Measurements from ENCODE around the gene VPS13D.

Gene VPS13D

GRCh38 chr1:12335815-12336214 lies 106.0 kb downstream of the VPS13D start:
- Mint-ChIP-seq H3K36me3 (peaks cover 42% of the 10 kb centered on the region), H3K27me3 (no peaks in the 10 kb centered on the region), H3K27ac (peak overlapping the region; percentile 13), H3K4me1 (peaks cover 3% of the 10 kb centered on the region), H3K4me3 (no peak overlapping the region), H3K9me3 (no peaks in the 10 kb centered on the region)
- ATAC-seq (ENCODE audit: low read depth) (no peak), DNase-seq (ENCODE audit: low spot score in 2 of 2) (no peak)

- Mint-ChIP-seq H3K27ac (peak overlapping the region; percentile 13), H3K36me3 (peaks cover 40% of the 10 kb centered on the region), H3K4me3 (no peak overlapping the region)
Measured at GRCh38 chr1:12336413-12336812, 106.6 kb downstream of the VPS13D start.

GRCh38 chr1:12338017-12338416 lies 108.2 kb downstream of the VPS13D start:
- Mint-ChIP-seq H3K27ac (no peak overlapping the region), H3K4me1 (peaks cover 11% of the 10 kb centered on the region), H3K27me3 (no peaks in the 10 kb centered on the region), H3K4me3 (no peak overlapping the region), H3K36me3 (peaks cover 41% of the 10 kb centered on the region), H3K9me3 (no peaks in the 10 kb centered on the region)
- DNase-seq (ENCODE audit: low spot score in 2 of 2) (no peak), ATAC-seq (ENCODE audit: low read depth) (no peak)

More at GRCh38 chr1:12336413-12336812, 106.6 kb downstream of the VPS13D start:
- DNase-seq (ENCODE audit: low spot score in 2 of 2) (no peak), ATAC-seq (ENCODE audit: low read depth) (no peak)
- no peaks in the 10 kb centered on the region for H3K9me3 Mint-ChIP-seq
- no peaks in the 10 kb centered on the region for H3K27me3 Mint-ChIP-seq
- H3K4me1 Mint-ChIP-seq, result peaks cover 5% of the 10 kb centered on the region

- Mint-ChIP-seq H3K4me3 (no peak overlapping the region), H3K36me3 (peaks cover 34% of the 10 kb centered on the region), H3K27ac (no peak overlapping the region), H3K4me1 (peaks cover 11% of the 10 kb centered on the region), H3K27me3 (no peaks in the 10 kb centered on the region), H3K9me3 (no peaks in the 10 kb centered on the region)
- no peak for DNase-seq (ENCODE audit: low spot score in 2 of 2)
- no peak for ATAC-seq (ENCODE audit: low read depth)
Measured at GRCh38 chr1:12338823-12339222, 109.0 kb downstream of the VPS13D start.

- H3K9me3 Mint-ChIP-seq, result no peaks in the 10 kb centered on the region
- H3K27me3 Mint-ChIP-seq, result no peaks in the 10 kb centered on the region
- H3K27ac Mint-ChIP-seq, result no peak overlapping the region
- DNase-seq (ENCODE audit: low spot score in 2 of 2), result no peak
- H3K4me1 Mint-ChIP-seq, result peaks cover 15% of the 10 kb centered on the region
- H3K36me3 Mint-ChIP-seq, result peaks cover 30% of the 10 kb centered on the region
- no peak for ATAC-seq (ENCODE audit: low read depth)
- H3K4me3 Mint-ChIP-seq, result no peak overlapping the region
Measured at GRCh38 chr1:12339396-12339795, 109.6 kb downstream of the VPS13D start.

GRCh38 chr1:12339811-12340543 lies 110.1 kb downstream of the VPS13D start:
- DNase-seq (ENCODE audit: low spot score in 2 of 2), result no peak
- H3K27me3 Mint-ChIP-seq, result no peaks in the 10 kb centered on the region
- ATAC-seq (ENCODE audit: low read depth), result no peak
- H3K4me3 Mint-ChIP-seq, result no peak overlapping the region
- no peaks in the 10 kb centered on the region for H3K9me3 Mint-ChIP-seq
- H3K36me3 Mint-ChIP-seq, result peaks cover 32% of the 10 kb centered on the region
- H3K4me1 Mint-ChIP-seq, result peaks cover 21% of the 10 kb centered on the region
- peak overlapping the region; percentile 70 for H3K27ac Mint-ChIP-seq

- H3K9me3 Mint-ChIP-seq, result no peaks in the 10 kb centered on the region
- ATAC-seq (ENCODE audit: low read depth) (no peak), DNase-seq (ENCODE audit: low spot score in 2 of 2) (no peak)
- H3K27ac Mint-ChIP-seq, result peak overlapping the region; percentile 70
- H3K4me1 Mint-ChIP-seq, result peaks cover 26% of the 10 kb centered on the region
- peaks cover 29% of the 10 kb centered on the region for H3K36me3 Mint-ChIP-seq
- H3K4me3 Mint-ChIP-seq, result no peak overlapping the region
- no peaks in the 10 kb centered on the region for H3K27me3 Mint-ChIP-seq
Measured at GRCh38 chr1:12340544-12340930, 110.7 kb downstream of the VPS13D start.

GRCh38 chr1:12341667-12342066 lies 111.8 kb downstream of the VPS13D start:
- peaks cover 30% of the 10 kb centered on the region for H3K4me1 Mint-ChIP-seq
- no peaks in the 10 kb centered on the region for H3K9me3 Mint-ChIP-seq
- peak overlapping the region; percentile 70 for H3K27ac Mint-ChIP-seq
- ATAC-seq (ENCODE audit: low read depth), result no peak
- H3K4me3 Mint-ChIP-seq, result no peak overlapping the region
- DNase-seq (ENCODE audit: low spot score in 2 of 2), result no peak
- H3K36me3 Mint-ChIP-seq, result peaks cover 20% of the 10 kb centered on the region
- no peaks in the 10 kb centered on the region for H3K27me3 Mint-ChIP-seq

GRCh38 chr1:12342401-12343003 lies 112.7 kb downstream of the VPS13D start:
- peak overlapping the region; percentile 70 for H3K27ac Mint-ChIP-seq
- no peak overlapping the region for H3K4me3 Mint-ChIP-seq
- no peaks in the 10 kb centered on the region for H3K27me3 Mint-ChIP-seq
- no peak for DNase-seq (ENCODE audit: low spot score in 2 of 2)
- no peak for ATAC-seq (ENCODE audit: low read depth)
- peaks cover 30% of the 10 kb centered on the region for H3K4me1 Mint-ChIP-seq
- H3K36me3 Mint-ChIP-seq, result peaks cover 17% of the 10 kb centered on the region
- no peaks in the 10 kb centered on the region for H3K9me3 Mint-ChIP-seq

GRCh38 chr1:12343823-12344487 lies 114.1 kb downstream of the VPS13D start:
- no peak for DNase-seq (ENCODE audit: low spot score in 2 of 2)
- Mint-ChIP-seq H3K27me3 (no peaks in the 10 kb centered on the region), H3K36me3 (peaks cover 11% of the 10 kb centered on the region), H3K9me3 (no peaks in the 10 kb centered on the region), H3K27ac (peak overlapping the region; percentile 93), H3K4me3 (no peak overlapping the region), H3K4me1 (peaks cover 30% of the 10 kb centered on the region)
- no peak for ATAC-seq (ENCODE audit: low read depth)

GRCh38 chr1:12344596-12345349 lies 114.9 kb downstream of the VPS13D start:
- H3K4me3 Mint-ChIP-seq, result peak overlapping the region; percentile 81
- peak overlapping the region; percentile 93 for H3K27ac Mint-ChIP-seq
- H3K9me3 Mint-ChIP-seq, result peaks cover 2% of the 10 kb centered on the region
- ATAC-seq (ENCODE audit: low read depth), result peak; percentile 78
- peak in 1 of 2 donors; percentile 0 for DNase-seq (ENCODE audit: low spot score in 2 of 2)
- peaks cover 30% of the 10 kb centered on the region for H3K4me1 Mint-ChIP-seq
- peaks cover 19% of the 10 kb centered on the region for H3K36me3 Mint-ChIP-seq
- no peaks in the 10 kb centered on the region for H3K27me3 Mint-ChIP-seq

- H3K9me3 Mint-ChIP-seq, result peaks cover 7% of the 10 kb centered on the region
- DNase-seq (ENCODE audit: low spot score in 2 of 2) (no peak), ATAC-seq (ENCODE audit: low read depth) (peak; percentile 68)
- peak overlapping the region; percentile 81 for H3K4me3 Mint-ChIP-seq
- H3K27me3 Mint-ChIP-seq, result no peaks in the 10 kb centered on the region
- peak overlapping the region; percentile 93 for H3K27ac Mint-ChIP-seq
- H3K4me1 Mint-ChIP-seq, result peaks cover 29% of the 10 kb centered on the region
- peaks cover 26% of the 10 kb centered on the region for H3K36me3 Mint-ChIP-seq
Measured at GRCh38 chr1:12345350-12346217, 115.8 kb downstream of the VPS13D start.

- peaks cover 8% of the 10 kb centered on the region for H3K9me3 Mint-ChIP-seq
- H3K36me3 Mint-ChIP-seq, result peaks cover 30% of the 10 kb centered on the region
- H3K4me3 Mint-ChIP-seq, result no peak overlapping the region
- H3K4me1 Mint-ChIP-seq, result peaks cover 23% of the 10 kb centered on the region
- no peaks in the 10 kb centered on the region for H3K27me3 Mint-ChIP-seq
- ATAC-seq (ENCODE audit: low read depth) (no peak), DNase-seq (ENCODE audit: low spot score in 2 of 2) (no peak)
- H3K27ac Mint-ChIP-seq, result peak overlapping the region; percentile 93
Measured at GRCh38 chr1:12346483-12347151, 116.8 kb downstream of the VPS13D start.

Data from memory B cell (primary cell).